HG02642 (cell line): ENCODE results near the gene ENTPD1.

ENCODE experiments used
- ATAC-seq: cut with Tn5 transposase; IDR thresholded peaks from one replicate; pipeline ENCODE4 v1.9.1; 2021; ENCODE audit warnings: mild to moderate bottlenecking; ENCODE audit not compliant: unreplicated experiment, poor library complexity

The ENTPD1 gene

DNA sequence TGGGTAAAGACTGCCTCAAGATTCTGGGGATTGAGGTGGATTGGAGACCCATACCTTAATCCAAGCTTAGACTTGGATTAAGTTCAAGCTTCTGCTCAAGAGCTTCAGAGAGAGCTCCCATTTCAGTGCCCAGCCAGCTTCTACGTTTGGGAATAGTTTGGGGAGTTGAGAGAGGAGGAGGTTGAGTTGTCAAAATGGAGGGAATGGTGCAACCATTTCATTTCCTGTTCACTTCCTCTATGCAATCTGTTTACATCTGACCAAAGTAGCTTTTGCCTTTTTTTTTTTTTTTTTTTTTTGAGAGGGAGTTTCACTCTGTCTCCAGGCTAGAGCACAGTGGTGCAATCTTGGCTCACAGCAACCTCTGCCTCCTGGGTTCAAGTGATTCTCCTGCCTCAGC lies 65.8 kb downstream of the ENTPD1 start:
- no peak for ATAC-seq

DNA sequence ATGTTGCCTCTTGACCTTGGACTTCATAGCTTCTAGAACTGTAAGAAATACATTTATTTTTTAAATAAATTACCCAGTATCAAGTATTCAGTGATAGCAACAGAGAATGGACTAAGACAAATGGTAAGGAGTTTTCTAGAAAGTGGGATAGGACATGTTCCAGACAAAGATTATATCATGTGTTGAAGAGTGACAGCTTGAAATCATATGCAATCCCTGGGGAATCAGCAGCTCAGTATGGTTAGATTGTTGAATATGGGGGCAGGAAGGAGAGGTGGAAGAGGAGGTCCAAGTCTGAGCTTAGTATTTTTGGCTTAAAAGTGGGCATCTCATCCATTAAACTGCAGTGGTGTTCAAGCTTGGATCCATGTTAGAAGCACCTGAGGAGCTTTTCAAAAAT lies 74.1 kb downstream of the ENTPD1 start:
- ATAC-seq = no peak

DNA sequence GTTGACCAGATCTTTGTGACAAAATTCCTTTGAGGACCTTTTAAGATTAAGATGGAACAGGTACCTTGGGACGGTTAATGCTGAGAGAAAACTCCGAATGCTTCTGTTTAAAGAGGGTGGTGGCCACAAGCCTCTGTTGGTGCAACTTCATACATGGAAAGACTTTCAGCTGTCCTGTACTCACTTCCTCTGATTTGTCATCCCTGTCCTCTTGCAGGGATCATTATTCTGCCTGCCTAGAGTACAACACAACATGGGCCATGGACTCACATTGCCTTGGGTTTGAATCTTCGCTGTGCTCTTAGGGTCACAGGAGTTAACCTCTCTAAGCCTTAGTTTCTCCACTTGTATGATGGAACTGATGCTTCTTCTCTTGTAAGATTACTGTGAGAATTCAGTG lies 75.1 kb downstream of the ENTPD1 start:
- ATAC-seq = no peak

DNA sequence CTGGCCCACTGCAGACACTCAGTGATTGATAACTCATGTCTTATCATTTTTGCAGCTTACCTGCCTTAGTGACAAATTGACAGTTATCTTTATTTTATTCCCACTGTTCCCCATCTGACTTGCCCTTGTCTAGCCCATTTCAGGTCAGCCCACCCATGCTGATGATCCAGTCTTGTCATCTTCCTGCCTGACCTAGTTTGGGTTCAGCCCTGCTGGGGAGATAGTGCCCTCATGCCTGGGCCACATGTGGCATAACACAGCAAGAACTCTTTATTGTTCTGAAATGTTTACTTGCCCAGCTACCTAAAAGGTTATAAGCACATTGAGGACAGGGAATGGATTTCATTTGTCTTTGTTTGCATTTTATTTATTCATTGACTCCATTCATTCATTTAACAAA lies 75.6 kb downstream of the ENTPD1 start:
- no peak for ATAC-seq

DNA sequence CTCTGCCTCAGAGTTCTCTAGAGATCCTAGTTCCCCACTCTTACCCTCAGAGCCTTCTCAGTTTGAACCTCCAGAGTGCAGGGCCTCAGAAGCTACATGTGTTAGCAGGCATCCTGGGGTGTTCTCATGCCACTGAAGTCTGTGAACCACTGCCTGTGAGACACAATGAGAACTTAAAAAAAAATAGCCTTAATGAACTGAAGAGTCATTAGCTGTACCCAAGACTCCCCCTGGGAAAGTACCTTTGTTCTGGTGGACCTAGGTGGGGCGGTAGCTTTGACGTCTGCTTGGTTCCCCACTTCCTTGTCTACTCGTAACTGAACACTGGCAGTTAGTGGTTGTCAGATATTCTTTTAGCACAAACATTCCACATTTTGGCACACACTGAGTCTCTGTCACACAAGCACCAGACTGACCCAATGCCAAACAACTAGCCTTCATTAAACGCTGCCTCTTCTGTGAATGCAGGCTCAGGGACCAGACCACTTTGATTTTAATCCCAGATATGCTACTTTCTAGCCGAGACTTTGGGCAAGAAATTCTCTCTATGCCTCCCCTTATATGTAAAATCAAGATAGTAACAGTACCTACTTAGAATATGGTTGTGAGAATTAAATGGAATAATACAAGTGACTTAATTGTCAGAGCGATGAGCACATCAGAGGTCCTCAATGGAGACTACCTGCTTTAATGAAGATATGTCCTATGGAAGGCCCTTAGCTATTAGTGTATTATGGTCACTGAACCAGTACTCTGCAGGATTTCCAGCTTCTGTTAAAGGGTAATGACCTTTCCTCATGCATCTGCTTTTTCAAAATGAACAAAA lies 76.5 kb downstream of the ENTPD1 start:
- ATAC-seq = peak; percentile 87

DNA sequence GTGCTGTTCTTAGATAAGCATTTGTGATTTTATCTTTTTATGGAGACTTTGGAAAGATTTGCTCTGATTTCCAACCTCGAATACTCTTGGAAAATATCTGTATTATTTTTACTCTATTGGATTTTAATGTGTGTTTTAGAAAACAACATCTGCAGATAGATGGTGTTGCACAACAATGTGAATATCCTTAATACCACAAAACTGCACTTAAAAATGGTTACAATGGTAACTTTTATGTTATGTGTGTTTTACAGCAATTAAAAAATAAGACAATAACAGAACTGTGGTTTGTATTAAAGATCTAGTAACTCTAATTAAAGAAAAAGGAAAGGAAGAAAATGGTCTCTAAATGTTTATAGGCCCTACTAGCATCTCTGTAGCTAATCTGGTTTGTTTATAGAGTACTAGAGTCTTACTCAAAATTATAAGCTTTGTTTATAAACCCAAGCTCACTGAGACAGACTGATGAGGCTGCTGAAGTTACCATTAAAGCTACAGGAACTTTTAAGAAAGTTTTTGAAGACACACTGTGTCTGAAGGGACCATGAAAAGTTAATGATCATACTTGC lies 77.2 kb downstream of the ENTPD1 start:
- no peak for ATAC-seq

DNA sequence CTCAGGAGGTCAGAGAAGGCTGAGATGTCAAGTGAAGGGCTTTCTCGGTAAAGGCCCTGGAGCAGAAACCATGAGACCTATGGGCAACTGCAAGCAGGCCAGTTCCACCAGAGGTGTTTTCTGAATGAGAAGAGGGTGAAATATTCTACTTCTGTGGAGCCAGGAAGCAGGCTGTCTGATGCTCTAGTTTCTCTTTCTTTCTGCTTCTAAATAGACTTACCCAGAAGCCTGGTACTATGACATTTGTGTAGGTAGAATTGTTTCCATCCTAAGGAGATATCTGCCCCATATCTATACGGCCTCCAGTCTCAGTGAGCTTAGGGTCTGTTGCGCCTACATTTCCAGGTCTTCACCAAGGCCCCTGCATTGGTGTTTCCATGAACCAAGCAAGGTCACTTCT lies 78.4 kb downstream of the ENTPD1 start:
- no peak for ATAC-seq

DNA sequence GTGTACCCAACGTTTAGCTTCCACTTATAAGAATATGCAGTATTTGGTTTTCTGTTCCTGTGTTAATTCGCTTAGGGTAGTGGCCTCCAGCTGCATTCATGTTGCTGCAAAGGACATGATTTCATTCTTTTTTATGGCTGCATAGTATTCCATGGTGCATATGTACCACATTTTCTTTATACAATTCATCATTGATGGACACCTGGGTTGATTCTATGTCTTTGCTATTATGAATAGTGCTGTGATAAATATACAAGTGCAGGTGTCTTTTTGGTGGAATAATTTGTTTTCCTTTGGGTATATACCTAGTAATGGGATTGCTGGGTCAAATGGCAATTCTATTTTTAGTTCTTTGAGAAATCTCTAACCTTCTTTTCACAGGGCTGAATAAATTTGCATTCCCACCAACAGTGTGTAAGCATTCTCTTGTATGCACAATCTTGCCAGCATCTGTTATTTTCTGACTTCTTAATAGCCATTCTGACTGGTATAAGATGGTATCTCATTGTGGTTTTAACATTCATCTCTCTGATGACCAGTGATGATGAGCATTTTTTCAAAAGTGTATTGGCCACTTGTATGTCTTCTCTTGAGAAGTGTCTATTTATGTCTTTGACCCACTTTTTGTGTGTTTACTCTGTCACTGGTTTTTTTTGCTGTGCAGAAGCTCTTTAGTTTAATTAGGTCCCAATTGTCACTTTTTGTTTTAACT lies 79.3 kb downstream of the ENTPD1 start:
- ATAC-seq = no peak

DNA sequence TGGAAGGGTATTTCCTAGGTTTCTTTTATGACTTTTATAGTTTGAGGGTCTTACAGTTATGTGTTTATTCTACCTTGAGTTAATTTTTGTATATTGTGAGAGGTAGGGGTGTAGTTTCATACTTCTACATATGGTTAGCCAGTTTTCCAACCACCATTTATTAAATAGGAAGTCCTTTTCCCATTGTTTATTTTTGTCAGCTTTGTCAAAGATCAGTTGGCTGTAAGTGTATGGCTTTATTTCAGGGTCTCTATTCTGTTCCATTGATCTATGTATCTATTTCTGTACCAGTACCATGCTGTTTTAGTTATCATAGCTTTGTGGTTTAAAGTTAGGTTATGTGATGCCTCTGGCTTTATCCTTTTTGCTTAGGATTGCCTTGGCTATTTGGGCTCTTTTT lies 79.9 kb downstream of the ENTPD1 start:
- ATAC-seq = no peak

DNA sequence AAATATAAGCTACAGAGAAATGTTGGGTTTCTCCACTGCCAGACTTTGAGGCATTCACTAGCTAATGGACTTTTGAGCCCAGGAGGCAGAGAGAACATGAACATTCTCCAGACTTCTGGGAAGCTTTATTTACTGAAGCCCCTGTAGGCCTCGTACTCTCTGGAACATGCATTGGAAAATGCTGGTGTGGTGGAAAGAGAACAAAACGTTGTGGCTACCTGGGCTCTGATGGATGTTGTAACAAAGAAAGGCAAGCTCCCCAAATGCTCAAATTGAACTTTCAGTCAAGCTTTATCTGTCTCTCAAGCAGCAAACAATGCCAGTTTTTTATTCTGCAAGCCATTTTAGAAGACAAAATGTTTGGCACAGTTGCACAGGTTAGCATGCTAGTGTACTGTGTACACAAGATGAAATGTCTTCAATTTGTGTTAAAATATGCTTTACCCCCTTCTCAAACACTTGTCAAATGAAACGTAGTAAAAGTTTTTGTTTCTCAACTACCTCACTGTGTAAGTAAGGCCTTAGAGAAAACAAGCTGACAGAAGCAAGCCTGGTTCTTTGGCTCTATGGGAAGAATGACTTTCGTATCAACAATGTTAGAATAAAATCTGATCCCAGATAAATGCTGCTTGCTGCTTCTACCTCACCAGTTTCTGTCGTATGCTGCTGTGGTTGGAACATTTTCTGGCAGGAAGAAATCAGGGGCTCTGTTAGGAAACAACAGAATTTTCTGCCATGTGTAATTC lies 80.8 kb downstream of the ENTPD1 start:
- ATAC-seq = no peak

DNA sequence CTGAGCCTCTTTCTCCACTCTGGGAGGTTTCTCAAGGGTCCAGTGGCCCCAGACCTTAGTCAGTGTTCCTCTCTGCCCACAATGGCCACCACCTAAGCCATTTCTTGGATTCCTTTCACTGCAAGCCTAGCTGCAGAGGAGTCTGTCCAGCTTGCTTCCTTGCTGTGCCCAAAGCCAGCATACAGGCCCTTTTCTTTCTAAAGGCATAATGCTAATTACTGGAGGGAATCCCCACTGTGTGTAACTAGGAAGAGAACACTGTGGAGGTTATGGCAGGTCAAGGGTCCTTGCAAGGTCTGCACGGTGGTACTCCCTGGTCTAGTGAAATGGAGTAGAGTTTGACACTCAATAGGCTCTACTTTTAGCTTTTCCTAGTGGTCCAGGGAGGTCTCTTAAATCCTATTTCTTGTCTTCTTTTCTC lies 81.4 kb downstream of the ENTPD1 start:
- ATAC-seq = peak; percentile 32

DNA sequence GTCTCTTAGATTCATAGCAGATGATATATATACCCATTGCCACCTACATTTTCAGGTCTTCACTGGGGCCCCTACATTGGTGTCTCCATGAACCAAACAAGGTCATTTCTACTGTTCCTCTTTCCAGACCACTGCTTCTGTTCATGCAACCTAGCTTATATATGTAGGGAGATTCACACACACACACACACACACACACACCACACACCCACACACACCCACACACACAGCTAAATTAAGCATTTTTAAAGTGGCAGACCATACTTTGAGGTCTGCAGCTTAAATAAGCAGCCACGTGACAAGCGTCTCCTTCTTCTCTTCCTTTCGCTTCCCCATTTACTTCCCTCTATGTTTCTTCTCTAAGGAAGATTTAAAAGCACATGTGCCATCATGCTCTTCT lies 81.8 kb downstream of the ENTPD1 start:
- peak; percentile 39 for ATAC-seq

DNA sequence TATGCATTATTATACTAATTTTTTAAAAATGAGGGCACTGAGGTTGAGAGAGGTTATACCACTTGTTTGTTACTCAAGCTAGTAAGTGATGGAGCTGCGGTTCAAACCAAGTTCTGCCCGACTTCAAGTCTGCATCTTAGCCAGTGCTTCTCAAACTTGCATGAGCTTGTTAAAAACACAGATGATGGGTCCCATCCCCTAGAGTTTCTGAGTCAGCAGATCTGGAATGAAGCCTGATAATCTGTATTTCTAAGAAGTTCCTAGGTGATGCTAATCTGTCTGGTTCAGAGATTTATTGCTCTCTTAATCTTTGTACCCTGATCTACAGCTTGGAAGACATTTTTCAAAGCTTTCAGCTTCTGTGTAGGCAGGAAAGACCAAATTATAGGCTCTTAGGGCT lies 84.2 kb downstream of the ENTPD1 start:
- no peak for ATAC-seq

DNA sequence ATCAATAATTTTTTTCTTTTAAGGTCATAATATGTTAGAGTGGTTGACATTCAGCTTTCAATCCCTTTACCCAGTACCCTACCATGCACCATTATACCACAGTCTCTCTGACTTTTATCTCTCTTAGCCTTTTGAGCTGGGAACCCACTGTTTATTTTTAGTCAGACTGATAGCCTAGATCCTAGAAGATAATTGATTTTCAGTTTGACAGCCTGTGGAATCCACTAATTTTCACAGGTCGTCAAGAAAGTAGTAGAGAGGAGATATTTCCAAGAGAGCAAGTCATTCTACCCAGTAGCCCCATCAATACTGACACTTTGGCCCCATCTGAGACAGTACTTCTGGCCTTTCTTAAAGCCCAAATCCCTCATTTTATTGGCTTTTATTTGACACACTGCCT lies 84.7 kb downstream of the ENTPD1 start:
- no peak for ATAC-seq

DNA sequence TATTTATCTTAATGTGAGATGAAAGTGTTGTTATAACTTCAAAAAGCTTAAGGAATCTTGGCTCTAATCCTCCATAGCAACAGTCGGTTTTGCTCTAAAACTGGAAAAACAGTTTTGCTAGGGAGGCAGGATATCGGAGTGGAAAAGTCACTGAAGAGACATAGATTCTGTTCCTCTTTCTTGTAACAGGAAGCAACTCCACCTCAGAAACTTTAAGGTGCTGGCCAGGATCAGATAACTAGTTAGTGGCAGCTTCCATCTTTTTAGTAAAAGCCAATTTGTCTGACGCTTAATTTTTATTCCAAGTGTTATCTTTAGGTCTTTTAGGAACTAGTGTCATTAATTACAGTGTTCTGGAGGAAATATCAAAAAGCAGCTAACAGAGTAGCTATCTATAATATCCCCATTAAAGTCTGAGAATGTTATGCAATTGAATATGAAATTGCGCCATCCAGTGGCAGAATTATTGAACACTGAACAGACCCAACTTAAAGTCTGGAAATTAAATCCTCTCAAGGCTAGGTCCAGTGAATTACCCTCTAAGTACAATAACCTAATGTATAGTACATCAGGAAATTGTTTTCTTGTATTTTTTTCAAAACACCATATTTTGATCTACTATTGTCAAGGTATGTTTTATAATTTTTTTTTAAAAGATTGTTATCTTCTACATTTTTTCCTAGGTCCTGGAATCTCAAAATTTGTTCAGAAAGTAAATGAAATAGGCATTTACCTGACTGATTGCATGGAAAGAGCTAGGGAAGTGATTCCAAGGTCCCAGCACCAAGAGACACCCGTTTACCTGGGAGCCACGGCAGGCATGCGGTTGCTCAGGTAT lies 85.9 kb downstream of the ENTPD1 start:
- no peak for ATAC-seq

DNA sequence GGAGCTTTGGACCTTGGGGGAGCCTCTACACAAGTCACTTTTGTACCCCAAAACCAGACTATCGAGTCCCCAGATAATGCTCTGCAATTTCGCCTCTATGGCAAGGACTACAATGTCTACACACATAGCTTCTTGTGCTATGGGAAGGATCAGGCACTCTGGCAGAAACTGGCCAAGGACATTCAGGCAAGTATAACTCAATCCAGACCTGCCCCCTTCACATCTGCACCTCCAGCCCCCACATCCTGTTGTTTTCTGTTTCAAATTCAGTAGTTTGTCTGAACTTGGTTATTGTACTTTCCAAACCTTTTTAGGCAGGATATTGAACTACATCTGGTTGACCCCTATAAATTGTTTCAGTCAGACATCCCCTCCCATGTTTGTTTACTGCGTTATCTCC lies 89.4 kb downstream of the ENTPD1 start:
- ATAC-seq = no peak

DNA sequence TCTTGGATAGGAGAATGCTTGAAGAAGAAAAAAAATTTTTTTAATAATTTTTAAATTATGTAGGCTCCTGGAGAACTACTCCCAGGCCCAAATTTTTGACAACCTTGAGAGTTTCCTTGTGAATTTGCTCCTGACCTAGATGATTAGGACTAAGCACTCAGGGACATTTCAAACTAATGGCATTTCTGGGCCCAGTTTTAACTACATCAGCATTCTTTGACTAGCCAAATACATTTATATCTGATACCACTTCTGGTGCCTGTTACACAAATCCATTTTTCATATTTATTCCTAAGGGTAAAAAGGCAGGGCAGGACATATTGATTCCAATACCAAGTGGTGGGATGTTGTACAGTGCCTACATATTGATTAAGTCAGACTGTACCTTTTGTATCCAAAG lies 91.0 kb downstream of the ENTPD1 start:
- no peak for ATAC-seq

DNA sequence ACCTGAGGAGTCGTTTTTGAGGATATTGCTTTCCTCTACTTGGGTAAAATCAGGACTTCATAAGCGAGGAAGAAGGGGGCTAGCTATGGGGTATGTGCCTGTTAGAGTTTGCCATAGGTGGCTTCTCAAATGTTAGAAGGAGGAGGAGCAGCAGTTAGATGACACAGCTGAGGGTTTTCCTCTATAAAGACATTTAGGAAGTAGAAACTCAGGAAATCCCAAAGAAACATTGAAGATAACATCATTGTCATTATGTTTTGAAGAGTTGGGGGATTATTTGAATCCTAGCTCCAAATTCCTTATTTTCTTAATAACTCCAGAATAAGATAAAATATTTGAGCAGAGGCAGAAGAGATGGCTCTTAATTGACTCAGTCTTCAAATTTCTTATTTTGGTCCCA lies 92.9 kb downstream of the ENTPD1 start:
- no peak for ATAC-seq

DNA sequence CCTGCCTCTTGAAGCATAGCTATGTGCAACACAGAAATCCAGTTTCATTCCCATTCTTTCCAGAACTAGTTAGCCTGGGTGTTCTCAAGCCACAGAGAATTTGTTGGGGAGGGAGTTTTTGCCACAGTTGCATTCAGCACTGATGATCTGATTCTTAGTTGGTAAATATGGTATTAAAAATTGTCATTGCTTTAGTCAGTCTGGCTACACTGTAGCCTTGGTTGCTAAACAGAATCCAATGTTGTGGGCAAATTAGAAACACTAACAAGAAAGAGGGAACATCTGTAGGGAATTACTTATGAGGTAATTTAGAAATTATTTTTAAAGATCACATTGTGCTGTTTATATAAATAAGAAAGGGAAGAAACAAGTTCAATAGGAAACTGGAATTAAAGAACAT lies 94.8 kb downstream of the ENTPD1 start:
- ATAC-seq = no peak
